Activated naive CD8-positive, alpha-beta T cell treated with anti-CD3 and anti-CD28 coated beads, Interleukin-2, amount 50 U/mL, for 24 hours (primary cell): ENCODE data around the gene TTC23L.
A peak's percentile ranks its signal among the peaks of the same experiment; 100 is the strongest.

Experiments used
- ATAC-seq: fragments of 150-1000 bp; cut with Tn5 transposase; one replicate; pipeline ENCODE4 v1.10.0; 2021
- DNase-seq: peaks from one replicate; pipeline ENCODE4 v3.0.0; 2021
- H3K27ac Mint-ChIP-seq: one replicate; pipeline ENCODE4 v1.8.0; 2021; ENCODE audit warnings: mild to moderate bottlenecking, mixed read lengths
- H3K27me3 Mint-ChIP-seq: one replicate; pipeline ENCODE4 v1.8.0; 2021; ENCODE audit warnings: mixed read lengths
- H3K36me3 Mint-ChIP-seq: one replicate; pipeline ENCODE4 v1.8.0; 2021; ENCODE audit warnings: low read depth, mixed read lengths
- H3K4me1 Mint-ChIP-seq: one replicate; pipeline ENCODE4 v1.8.0; 2021; ENCODE audit warnings: mixed read lengths
- H3K4me3 Mint-ChIP-seq: one replicate; pipeline ENCODE4 v1.8.0; 2021; ENCODE audit warnings: mild to moderate bottlenecking, moderate library complexity, mixed read lengths
- H3K9me3 Mint-ChIP-seq: one replicate; pipeline ENCODE4 v1.8.0; 2021; ENCODE audit warnings: mixed read lengths

The TTC23L gene

GRCh38 chr5:34930462-34930844 lies 91.5 kb downstream of the TTC23L start:
- Mint-ChIP-seq H3K36me3 (peaks cover 36% of the 10 kb centered on the region), H3K4me1 (peaks cover 43% of the 10 kb centered on the region), H3K27ac (peak overlapping the region; percentile 94), H3K27me3 (no peaks in the 10 kb centered on the region), H3K4me3 (peak overlapping the region; percentile 95), H3K9me3 (no peaks in the 10 kb centered on the region)
- no peak for ATAC-seq
- no peak for DNase-seq

- no peak for ATAC-seq
- no peaks in the 10 kb centered on the region for H3K27me3 Mint-ChIP-seq
- peaks cover 33% of the 10 kb centered on the region for H3K36me3 Mint-ChIP-seq
- peak overlapping the region; percentile 94 for H3K27ac Mint-ChIP-seq
- H3K4me3 Mint-ChIP-seq, result peak overlapping the region; percentile 95
- peaks cover 40% of the 10 kb centered on the region for H3K4me1 Mint-ChIP-seq
- no peak for DNase-seq
- H3K9me3 Mint-ChIP-seq, result no peaks in the 10 kb centered on the region
These were observed 91.9 kb downstream of the TTC23L start for GRCh38 chr5:34930870-34931269.

- DNase-seq (no peak), ATAC-seq (no peak)
- no peak overlapping the region for H3K27ac Mint-ChIP-seq
- H3K9me3 Mint-ChIP-seq, result no peaks in the 10 kb centered on the region
- H3K27me3 Mint-ChIP-seq, result no peaks in the 10 kb centered on the region
- H3K36me3 Mint-ChIP-seq, result peaks cover 36% of the 10 kb centered on the region
- H3K4me3 Mint-ChIP-seq, result no peak overlapping the region
- peaks cover 34% of the 10 kb centered on the region for H3K4me1 Mint-ChIP-seq
These were observed 94.0 kb downstream of the TTC23L start for GRCh38 chr5:34932947-34933346.

GRCh38 chr5:34941936-34942335 lies 103.0 kb downstream of the TTC23L start:
- Mint-ChIP-seq H3K27me3 (no peaks in the 10 kb centered on the region), H3K36me3 (peaks cover 53% of the 10 kb centered on the region), H3K4me3 (no peak overlapping the region), H3K27ac (no peak overlapping the region), H3K4me1 (no peaks in the 10 kb centered on the region), H3K9me3 (no peaks in the 10 kb centered on the region)
- no peak for ATAC-seq
- DNase-seq, result no peak

- Mint-ChIP-seq H3K27ac (peak overlapping the region; percentile 14), H3K4me3 (no peak overlapping the region), H3K27me3 (no peaks in the 10 kb centered on the region), H3K36me3 (peaks cover 49% of the 10 kb centered on the region), H3K4me1 (no peaks in the 10 kb centered on the region), H3K9me3 (no peaks in the 10 kb centered on the region)
- DNase-seq, result no peak
- ATAC-seq, result no peak
These were observed 105.1 kb downstream of the TTC23L start for GRCh38 chr5:34944044-34944443.

- no peaks in the 10 kb centered on the region for H3K27me3 Mint-ChIP-seq
- DNase-seq (no peak), ATAC-seq (no peak)
- no peaks in the 10 kb centered on the region for H3K4me1 Mint-ChIP-seq
- H3K4me3 Mint-ChIP-seq, result no peak overlapping the region
- H3K27ac Mint-ChIP-seq, result no peak overlapping the region
- H3K36me3 Mint-ChIP-seq, result peaks cover 51% of the 10 kb centered on the region
- H3K9me3 Mint-ChIP-seq, result no peaks in the 10 kb centered on the region
These were observed 105.6 kb downstream of the TTC23L start for GRCh38 chr5:34944460-34945047.
